ENCODE results near the gene PROX1. TPM values are rescaled to one million over a fixed set of nuclear protein-coding genes. Genes with fewer than 3 reads are reported as not detected.

PROX1 gene
- total and polyA plus RNA-seq, 2 of the 8 experiments (the other 6 are each of a cell fraction or from before 2014, with no cell fraction given), result 0.30 to 2.0 TPM

DNA sequence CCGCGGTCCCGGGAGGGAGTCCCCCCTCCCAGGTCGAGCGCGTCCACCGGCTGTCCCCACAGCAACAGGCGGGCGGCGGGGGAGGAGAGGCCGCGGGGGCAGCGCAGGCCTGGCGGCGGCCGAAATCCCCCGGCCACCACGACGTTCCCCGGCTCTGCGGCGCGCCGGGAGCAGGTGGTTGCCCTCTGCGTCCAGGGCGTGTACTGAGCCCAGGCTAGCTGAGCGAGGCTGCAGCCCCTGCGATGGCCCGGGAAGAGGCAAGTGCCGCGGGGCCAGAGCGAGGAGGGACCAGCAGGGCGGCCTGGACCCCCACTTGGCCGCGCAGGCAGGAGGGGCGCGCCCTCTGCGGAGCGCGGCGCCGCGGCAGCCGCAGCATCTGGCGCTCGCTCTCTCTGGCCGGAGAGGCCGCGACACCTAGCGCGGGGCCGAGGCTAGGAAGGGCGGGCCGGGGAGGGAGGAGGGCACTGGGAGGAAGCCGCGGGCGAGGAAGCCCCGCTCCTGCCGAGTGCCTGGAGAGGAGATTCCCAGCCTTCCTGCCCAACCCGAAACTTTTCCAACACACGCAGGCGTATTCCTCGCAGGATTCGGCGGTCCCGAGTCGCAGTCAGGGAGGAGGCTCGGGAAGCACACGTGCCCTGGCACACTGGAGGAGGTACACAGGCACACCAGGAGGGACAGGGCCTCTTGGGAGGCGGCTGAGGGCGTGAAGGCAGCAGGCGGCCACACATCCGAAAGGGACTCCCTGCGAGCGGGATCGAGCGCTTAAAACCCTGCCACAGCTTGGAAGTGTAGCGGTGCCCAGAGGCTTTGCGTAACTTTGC lies 4.9 kb upstream of the PROX1 start (continued):
- TF ChIP-seq KDM1A (IDR thresholded peaks at IDR 0.05; ENCODE audit: borderline replicate concordance, low read length), result 0 out of 2 replicates have a peak, but pooled peaks have one; percentile 12
- no peak for TF ChIP-seq POLR2AphosphoS5 (IDR thresholded peaks at IDR 0.05; ENCODE audit: low read depth, low read length)
- no peak for TF ChIP-seq SAP30 (IDR thresholded peaks at IDR 0.05; ENCODE audit: insufficient read depth, insufficient replicate concordance, low read length)
- TF ChIP-seq, protein P1, sequence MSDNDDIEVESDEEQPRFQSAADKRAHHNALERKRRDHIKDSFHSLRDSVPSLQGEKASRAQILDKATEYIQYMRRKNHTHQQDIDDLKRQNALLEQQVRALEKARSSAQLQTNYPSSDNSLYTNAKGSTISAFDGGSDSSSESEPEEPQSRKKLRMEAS (IDR thresholded peaks at IDR 0.05), result peak; percentile 89
- TF ChIP-seq RAD21 (IDR thresholded peaks at IDR 0.05 in 1 of 2, conservative IDR thresholded peaks at IDR 0.05 in 1 of 2; ENCODE audit: low read depth in 2 of 2, low read length in 2 of 2), result peak in 1 of 2 experiments; percentile 38; a peak in 1 of 4 replicates
- TF ChIP-seq CHD1 (IDR thresholded peaks at IDR 0.05; ENCODE audit: low read depth, low read length), result no peak
- no peak for TF ChIP-seq TEAD4 (IDR thresholded peaks at IDR 0.05; ENCODE audit: low read depth, low read length)
- no peak for TF ChIP-seq NANOG (IDR thresholded peaks at IDR 0.05; ENCODE audit: insufficient read depth, low read depth, low read length, poor library complexity, severe bottlenecking)
- TF ChIP-seq, protein P2, sequence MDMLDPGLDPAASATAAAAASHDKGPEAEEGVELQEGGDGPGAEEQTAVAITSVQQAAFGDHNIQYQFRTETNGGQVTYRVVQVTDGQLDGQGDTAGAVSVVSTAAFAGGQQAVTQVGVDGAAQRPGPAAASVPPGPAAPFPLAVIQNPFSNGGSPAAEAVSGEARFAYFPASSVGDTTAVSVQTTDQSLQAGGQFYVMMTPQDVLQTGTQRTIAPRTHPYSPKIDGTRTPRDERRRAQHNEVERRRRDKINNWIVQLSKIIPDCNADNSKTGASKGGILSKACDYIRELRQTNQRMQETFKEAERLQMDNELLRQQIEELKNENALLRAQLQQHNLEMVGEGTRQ (IDR thresholded peaks at IDR 0.05; ENCODE audit: low read length), result no peak
- no peak for TF ChIP-seq SIRT6 (IDR thresholded peaks at IDR 0.05; ENCODE audit: low read length)
- no peak for TF ChIP-seq YY1 (IDR thresholded peaks at IDR 0.05; ENCODE audit: low read depth, low read length)
- TF ChIP-seq SUZ12 (IDR thresholded peaks at IDR 0.05; ENCODE audit: low read length), result no peak; the same call in 1 of the 2 replicates
- TF ChIP-seq, protein P3, sequence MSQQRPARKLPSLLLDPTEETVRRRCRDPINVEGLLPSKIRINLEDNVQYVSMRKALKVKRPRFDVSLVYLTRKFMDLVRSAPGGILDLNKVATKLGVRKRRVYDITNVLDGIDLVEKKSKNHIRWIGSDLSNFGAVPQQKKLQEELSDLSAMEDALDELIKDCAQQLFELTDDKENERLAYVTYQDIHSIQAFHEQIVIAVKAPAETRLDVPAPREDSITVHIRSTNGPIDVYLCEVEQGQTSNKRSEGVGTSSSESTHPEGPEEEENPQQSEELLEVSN (IDR thresholded peaks at IDR 0.05), result peak; percentile 83
- 0 out of 4 replicates have a peak, but pooled peaks of 1 of the 2 experiments have one; percentile 67 for TF ChIP-seq SIN3A (conservative IDR thresholded peaks at IDR 0.05 in 1 of 2, IDR thresholded peaks at IDR 0.05 in 1 of 2; ENCODE audit: low read depth in 1 of 2, low read length in 2 of 2)
- TF ChIP-seq CTBP2 (IDR thresholded peaks at IDR 0.05; ENCODE audit: borderline replicate concordance, insufficient read depth, insufficient read length, low read length), result peak; percentile 63
- TF ChIP-seq, protein P4, sequence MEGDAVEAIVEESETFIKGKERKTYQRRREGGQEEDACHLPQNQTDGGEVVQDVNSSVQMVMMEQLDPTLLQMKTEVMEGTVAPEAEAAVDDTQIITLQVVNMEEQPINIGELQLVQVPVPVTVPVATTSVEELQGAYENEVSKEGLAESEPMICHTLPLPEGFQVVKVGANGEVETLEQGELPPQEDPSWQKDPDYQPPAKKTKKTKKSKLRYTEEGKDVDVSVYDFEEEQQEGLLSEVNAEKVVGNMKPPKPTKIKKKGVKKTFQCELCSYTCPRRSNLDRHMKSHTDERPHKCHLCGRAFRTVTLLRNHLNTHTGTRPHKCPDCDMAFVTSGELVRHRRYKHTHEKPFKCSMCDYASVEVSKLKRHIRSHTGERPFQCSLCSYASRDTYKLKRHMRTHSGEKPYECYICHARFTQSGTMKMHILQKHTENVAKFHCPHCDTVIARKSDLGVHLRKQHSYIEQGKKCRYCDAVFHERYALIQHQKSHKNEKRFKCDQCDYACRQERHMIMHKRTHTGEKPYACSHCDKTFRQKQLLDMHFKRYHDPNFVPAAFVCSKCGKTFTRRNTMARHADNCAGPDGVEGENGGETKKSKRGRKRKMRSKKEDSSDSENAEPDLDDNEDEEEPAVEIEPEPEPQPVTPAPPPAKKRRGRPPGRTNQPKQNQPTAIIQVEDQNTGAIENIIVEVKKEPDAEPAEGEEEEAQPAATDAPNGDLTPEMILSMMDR (IDR thresholded peaks at IDR 0.05; ENCODE audit: control extremely low read depth in 1 of 3, insufficient read depth in 1 of 3, low read depth in 1 of 3, low read length in 3 of 3), result peak in 1 of 3 experiments; percentile 5; a peak in 1 of 4 replicates
- TF ChIP-seq CBX5 (IDR thresholded peaks at IDR 0.05; ENCODE audit: low read depth, low read length), result no peak
